Esophagus (tissue), 2 donors: Measurements from ENCODE around the gene DUSP12. TPM values are rescaled to one million over a fixed set of nuclear protein-coding genes. Genes with fewer than 3 reads are reported as not detected.

Experiments used
- H3K27ac ChIP-seq, 2 donors: one replicate each; pipeline ENCODE4 v1.5.1; 2013; ENCODE audit warnings: low read depth in 2 of 2, mild to moderate bottlenecking in 2 of 2, inconsistent platforms in 1 of 2, low read length in 1 of 2, moderate library complexity in 1 of 2
- H3K27me3 ChIP-seq, 2 donors: one replicate each; pipeline ENCODE4 v1.6.1; 2013; ENCODE audit warnings: low read length in 2 of 2, control low read depth in 1 of 2, mild to moderate bottlenecking in 1 of 2; ENCODE audit not compliant: insufficient read depth in 2 of 2, control insufficient read depth in 1 of 2
- H3K36me3 ChIP-seq, 2 donors: one replicate each; pipeline ENCODE4 v1.6.1; 2013; ENCODE audit warnings: low read length in 1 of 2; ENCODE audit not compliant: control insufficient read depth in 2 of 2, insufficient read depth in 2 of 2
- H3K4me1 ChIP-seq, 2 donors: one replicate each; pipeline ENCODE4 v1.6.1; 2013; ENCODE audit warnings: low read length in 1 of 2; ENCODE audit not compliant: control insufficient read depth in 2 of 2, insufficient read depth in 2 of 2
- H3K4me3 ChIP-seq, 2 donors: one replicate each; pipeline ENCODE4 v1.5.1; 2013; ENCODE audit warnings: low read length in 2 of 2, mild to moderate bottlenecking in 2 of 2, low read depth in 1 of 2, moderate library complexity in 1 of 2
- H3K9me3 ChIP-seq, 2 donors: one replicate each; pipeline ENCODE4 v1.6.1; 2013; ENCODE audit warnings: mild to moderate bottlenecking in 2 of 2, low read depth in 1 of 2, low read length in 1 of 2, moderate library complexity in 1 of 2; ENCODE audit not compliant: control insufficient read depth in 2 of 2, insufficient read depth in 1 of 2
- WGBS, 2 donors: extraction: QIAGEN DNeasy Blood & Tissue Kit; methylation state at CpG; one replicate each; pipeline ENCODE4 v1.1.7; 2013; 5-methylcytosine and 5-hydroxymethylcytosine counted together
- polyA plus RNA-seq, 2 donors: library from polyadenylated mRNA; stranded (reverse); fragments of 200-250 nt; gene quantifications; one replicate each; pipeline ENCODE4 v1.2.3, GENCODE V29; 2013
- donor health status: healthy with polysubstance abuse.
- donor health status: Bipolar disorder and iron deficiency.

The DUSP12 gene
- polyA plus RNA-seq, 2 donors = 6.5 to 14.5 TPM

DNA sequence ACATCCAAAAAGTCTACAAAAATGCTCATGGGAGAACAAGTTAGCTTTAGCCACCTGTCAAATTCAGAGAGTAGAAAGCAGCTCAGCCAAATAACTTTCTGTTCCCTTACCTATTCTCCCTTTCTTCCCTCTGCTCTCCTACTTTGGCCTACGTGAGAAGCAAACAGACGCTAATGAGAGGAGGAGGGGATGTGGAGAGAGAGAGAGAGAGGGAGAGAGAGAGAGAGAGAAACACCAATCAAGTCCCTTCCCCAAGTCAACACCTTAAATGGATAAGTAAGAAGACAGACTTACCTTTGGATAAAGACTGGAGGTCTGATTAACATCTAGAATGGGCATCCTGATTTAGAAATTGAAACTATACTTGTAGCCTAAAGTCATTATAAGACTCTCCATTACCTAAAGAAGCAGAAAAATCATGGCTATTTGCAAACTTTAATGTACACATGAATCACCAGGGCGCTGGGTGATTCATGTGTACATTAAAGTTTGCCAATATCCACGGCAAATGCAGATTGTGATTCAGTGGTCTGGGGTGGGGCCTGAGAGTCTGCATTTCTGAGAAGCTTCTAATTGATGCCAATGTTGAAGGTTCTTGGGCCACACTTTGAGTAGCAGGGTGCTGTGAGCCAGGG is 13.1 kb upstream of the DUSP12 start:
- H3K4me3 ChIP-seq = no peak overlapping the region
- H3K27ac ChIP-seq = peak overlapping the region in 1 of 2 donors; percentile 26
- no peaks in the 10 kb centered on the region for H3K27me3 ChIP-seq
- H3K36me3 ChIP-seq = no peaks in the 10 kb centered on the region
- no peaks in the 10 kb centered on the region for H3K9me3 ChIP-seq
- WGBS, 2 donors = 46 to 61% methylated on average over 4 of the region's 4 CpGs
- no peaks in the 10 kb centered on the region for H3K4me1 ChIP-seq

DNA sequence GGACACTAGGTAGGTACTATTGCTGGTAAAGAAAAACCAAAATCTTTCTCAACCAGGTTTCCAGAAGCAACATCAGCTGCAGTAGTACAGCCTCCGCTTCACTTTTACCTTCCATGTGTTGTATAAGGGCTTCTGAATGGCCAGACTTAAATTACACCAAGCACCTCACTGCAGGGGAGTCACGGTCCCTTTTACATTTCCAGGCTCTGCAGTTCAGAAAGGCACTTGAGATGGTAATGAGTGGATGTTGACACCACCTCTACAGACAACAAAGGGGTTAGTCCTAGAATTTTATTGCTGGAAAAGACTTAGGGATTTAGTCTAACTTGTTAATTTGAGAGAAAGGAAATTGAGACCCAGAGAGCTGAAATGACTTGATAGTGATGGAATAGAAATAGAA is 12.0 kb upstream of the DUSP12 start:
- Histone ChIP-seq H3K4me3 (no peak overlapping the region), H3K9me3 (no peaks in the 10 kb centered on the region), H3K27me3 (no peaks in the 10 kb centered on the region), H3K27ac (no peak overlapping the region), H3K4me1 (no peaks in the 10 kb centered on the region), H3K36me3 (no peaks in the 10 kb centered on the region)
- 72 to 80% methylated on average over 2 of the region's 2 CpGs for WGBS, 2 donors

DNA sequence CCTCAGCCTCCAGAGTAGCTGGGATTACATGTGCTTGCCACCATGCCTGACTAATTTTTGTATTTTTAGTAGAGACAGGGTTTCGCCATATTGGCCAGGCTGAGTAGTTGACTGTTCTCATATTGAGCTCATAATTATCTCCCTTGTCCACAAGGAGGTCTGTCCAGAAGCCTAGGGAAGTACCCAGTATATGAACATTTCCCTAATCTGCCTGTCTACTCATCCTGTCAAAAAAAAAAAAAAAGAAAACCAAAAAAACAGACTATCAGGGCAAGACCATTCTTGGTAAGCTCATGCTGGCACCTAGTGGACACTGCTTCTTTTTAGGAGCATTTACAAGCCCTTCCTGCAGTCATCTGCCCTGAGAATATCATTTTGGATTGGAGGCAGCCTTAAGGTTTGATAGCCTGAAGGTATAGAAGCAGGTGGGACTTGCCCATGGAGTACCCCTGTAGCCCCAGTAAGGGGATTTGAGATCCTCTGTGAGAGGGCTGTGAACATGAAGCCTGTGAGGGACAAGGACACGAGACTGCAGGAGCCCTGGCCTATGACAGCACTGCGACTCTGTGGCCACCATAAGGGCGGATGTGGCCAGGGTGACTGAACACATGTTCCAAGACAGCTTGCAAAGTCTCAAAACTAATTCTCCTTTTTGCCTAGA is 10.8 kb upstream of the DUSP12 start:
- H3K4me1 ChIP-seq = no peaks in the 10 kb centered on the region
- WGBS, 2 donors = 80 to 82% methylated on average over 4 of the region's 4 CpGs
- H3K9me3 ChIP-seq = no peaks in the 10 kb centered on the region
- H3K36me3 ChIP-seq = no peaks in the 10 kb centered on the region
- H3K27ac ChIP-seq = no peak overlapping the region
- H3K27me3 ChIP-seq = no peaks in the 10 kb centered on the region
- no peak overlapping the region for H3K4me3 ChIP-seq

DNA sequence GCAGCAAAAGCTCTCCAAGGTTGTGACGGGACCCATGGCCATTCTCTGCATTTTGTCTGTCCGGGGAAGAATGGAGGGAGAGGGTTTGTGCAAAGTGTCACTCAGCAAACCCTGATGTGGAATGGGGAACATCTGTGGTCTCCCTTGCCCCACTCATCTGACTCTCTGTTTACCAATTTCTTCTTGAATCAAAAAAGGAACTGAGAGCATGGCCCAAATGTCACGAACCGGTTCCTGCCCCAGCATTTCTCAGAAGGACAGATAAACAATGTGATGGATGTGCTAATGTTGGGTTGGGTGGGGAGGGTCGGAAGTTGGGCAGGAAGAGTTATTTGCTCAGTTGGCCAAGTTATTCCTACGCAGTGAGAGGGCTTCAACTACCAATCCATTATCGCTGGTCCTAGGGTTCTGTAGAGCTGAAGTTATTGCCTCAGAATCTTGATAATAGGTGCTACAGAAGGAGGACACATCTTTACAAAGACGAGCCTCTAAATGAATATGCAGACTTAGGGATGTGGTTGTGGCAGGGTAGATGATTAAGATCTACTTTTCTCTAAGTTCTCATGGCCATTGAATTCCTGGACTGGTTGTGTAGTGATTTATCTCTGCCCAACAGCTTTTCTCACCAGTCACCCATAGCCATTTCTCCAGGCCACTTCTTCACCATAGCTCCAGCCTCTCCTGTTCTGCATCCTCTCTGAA is 9.6 kb upstream of the DUSP12 start:
- H3K27ac ChIP-seq = no peak overlapping the region

DNA sequence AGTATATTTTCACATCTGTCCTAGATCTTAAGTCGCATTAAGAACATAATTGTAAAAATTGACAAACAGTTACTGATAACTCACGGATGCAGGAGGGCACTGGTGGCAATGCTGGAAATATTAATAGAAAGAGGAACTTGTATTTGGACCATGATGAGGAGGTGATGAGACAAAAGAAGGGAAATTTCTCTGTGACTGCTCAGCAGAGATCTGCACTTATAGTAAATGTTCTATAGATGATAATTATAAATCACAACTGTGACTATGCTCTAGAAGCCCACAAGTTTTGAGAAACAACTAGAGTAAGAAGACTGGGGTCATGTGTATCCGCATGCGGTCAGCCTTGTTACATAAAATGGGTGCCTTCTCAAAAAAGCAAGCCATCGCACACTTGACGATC is 8.7 kb upstream of the DUSP12 start:
- Histone ChIP-seq H3K9me3 (no peaks in the 10 kb centered on the region), H3K4me3 (no peak overlapping the region), H3K27ac (no peak overlapping the region), H3K27me3 (no peaks in the 10 kb centered on the region), H3K36me3 (no peaks in the 10 kb centered on the region), H3K4me1 (no peaks in the 10 kb centered on the region)
- 80 to 84% methylated on average over 6 of the region's 6 CpGs for WGBS, 2 donors

More for the DNA sequence above, 9.6 kb upstream of the DUSP12 start:
- H3K27me3 ChIP-seq = no peaks in the 10 kb centered on the region
- WGBS, 2 donors = 62 to 66% methylated on average over 8 of the region's 8 CpGs
- H3K9me3 ChIP-seq = no peaks in the 10 kb centered on the region
- no peak overlapping the region for H3K4me3 ChIP-seq
- no peaks in the 10 kb centered on the region for H3K36me3 ChIP-seq
- H3K4me1 ChIP-seq = no peaks in the 10 kb centered on the region

DNA sequence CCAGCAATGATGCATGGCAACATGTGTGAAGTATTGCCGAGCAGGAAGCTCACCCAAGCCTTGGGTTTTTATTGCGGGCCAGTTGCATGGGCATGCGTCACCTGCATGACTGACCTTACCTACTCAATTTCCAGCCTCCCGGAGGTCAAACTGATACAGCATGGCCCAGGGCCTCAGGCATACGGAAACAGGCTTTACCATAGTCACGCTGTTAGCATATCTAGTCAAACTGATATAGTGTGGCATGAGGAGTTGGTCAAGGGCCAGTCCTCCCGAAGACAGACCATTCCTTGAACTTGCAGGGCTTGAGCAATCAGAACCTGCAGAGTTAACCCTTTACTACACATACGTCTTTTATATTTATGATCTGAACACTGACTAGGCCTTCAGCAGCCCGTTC is 6.4 kb upstream of the DUSP12 start:
- Histone ChIP-seq H3K4me3 (no peak overlapping the region), H3K27ac (no peak overlapping the region), H3K27me3 (no peaks in the 10 kb centered on the region), H3K4me1 (no peaks in the 10 kb centered on the region), H3K9me3 (no peaks in the 10 kb centered on the region), H3K36me3 (no peaks in the 10 kb centered on the region)
- 77 to 83% methylated on average over 9 of the region's 9 CpGs for WGBS, 2 donors

DNA sequence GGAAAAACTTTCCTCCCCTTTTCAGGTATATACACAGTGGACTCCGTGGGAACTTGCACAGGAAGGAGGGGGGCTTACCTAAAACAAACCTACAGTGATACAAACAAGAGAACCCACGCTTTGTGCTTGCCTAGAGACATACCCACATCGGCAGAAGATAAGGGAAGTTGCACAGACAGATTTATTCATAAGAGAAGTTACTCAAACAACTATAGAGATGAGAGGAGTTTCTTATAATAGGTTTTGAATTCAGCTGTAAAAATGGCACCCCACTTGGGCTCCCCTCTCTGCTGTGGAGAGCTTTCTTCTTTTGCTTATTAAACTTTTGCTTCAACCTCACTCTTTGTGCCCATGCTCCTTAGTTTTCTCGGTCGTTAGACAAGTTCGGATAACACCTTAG is 1.8 kb upstream of the DUSP12 start:
- 42 to 53% methylated on average over 6 of the region's 6 CpGs for WGBS, 2 donors
- Histone ChIP-seq H3K9me3 (no peaks in the 10 kb centered on the region), H3K27ac (no peak overlapping the region), H3K27me3 (no peaks in the 10 kb centered on the region), H3K36me3 (peaks cover 0 to 1% of the 10 kb centered on the region in 2 donors), H3K4me3 (no peak overlapping the region), H3K4me1 (peaks cover 0 to 3% of the 10 kb centered on the region in 2 donors)

DNA sequence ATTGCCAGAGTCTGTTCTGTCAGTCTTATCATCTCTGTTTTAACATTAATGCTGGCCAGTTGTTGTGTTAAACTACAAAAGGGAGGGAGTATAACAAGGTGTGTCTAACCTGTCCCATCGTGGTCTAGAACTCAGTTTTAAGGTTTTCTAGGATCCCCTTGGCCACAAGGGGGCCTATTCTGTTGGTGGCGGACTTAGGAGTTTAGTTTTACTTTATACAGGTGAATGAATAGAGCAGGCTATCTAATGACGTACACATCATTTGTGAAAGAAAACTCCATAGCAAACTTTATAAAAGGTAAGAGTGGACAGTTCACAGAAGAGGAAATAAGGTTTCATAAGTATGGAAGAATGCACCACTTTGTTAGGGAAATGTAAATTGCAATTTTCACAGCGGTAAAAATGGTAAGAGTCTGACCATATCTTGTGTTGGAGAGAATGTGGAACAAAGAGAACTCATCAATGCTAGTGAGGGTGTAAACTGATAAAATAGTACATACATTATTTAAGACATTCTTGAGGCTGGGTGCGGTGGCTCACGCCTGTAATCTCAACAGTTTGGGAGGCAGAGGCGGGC is 14.0 kb downstream of the DUSP12 start:
- no peaks in the 10 kb centered on the region for H3K36me3 ChIP-seq
- 66 to 67% methylated on average over 6 to 7 of the region's 7 CpGs for WGBS, 2 donors

DNA sequence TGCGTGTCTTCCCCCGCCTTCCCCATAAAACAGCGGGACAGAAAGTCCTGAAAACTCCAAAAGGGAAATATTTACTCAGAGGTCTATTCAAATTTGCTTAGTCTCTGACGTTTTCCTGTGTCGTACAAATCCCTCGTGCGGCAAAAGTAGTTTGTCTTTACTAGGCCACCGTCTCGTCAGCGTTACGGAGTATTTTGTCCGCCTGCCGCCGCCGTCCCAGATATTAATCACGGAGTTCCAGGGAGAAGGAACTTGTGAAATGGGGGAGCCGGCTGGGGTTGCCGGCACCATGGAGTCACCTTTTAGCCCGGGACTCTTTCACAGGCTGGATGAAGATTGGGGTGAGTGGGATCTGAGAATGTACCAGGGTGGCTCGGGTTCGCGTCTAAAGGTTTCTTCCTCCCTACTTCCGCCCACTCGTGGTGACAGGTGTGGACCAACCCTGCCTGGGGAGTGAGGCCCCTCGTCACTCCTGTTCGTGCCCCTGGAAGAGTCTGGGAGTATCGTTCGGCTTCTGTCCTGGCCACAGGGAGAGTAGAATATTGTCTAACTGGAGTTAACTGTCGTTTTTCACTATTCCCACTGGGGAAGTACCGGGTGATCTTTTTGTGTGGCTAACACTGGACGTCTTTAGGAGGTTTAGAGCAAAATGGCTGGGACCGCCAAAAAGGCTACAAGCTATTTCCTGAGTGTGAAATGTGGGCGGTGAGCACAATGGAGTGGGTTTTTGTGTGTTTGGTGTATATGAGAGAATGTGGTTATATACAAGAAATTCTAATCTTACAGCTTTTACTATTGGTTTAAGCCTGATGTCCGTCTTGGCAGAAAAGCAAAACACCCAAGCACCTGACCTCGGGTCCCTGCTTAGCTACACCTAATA is 16.8 kb downstream of the DUSP12 start, which contains the start of gene ATF6:
TSS of gene ATF6 (plus strand) at position 219 of the 880 bp plus-strand sequence. CDS start at position 260, 41 bp downstream.
- Histone ChIP-seq H3K27ac (peak within 1 kb of the TSS; percentile 79 to 94), H3K4me3 (peak within 1 kb of the TSS; percentile 59 to 92), H3K27me3 (no peaks in the 10 kb centered on the region), H3K9me3 (no peaks in the 10 kb centered on the region), H3K36me3 (no peaks in the 10 kb centered on the region), H3K4me1 (peaks cover 0 to 3% of the 10 kb centered on the region in 2 donors)
- WGBS, 2 donors = 0 to 1% methylated on average over 35 of the region's 35 CpGs

More for the DNA sequence above, 14.0 kb downstream of the DUSP12 start:
- no peaks in the 10 kb centered on the region for H3K9me3 ChIP-seq
- H3K27ac ChIP-seq = no peak overlapping the region
- H3K4me1 ChIP-seq = peaks cover 0 to 3% of the 10 kb centered on the region in 2 donors
- no peak overlapping the region for H3K4me3 ChIP-seq
- no peaks in the 10 kb centered on the region for H3K27me3 ChIP-seq
